Esophagus muscularis mucosa (tissue), 4 donors: ENCODE measurements around the gene CPNE7.

Experiments used
- EP300 ChIP-seq: sonication (generic); formaldehyde crosslinking; IDR thresholded peaks from one replicate; pipeline ENCODE4 v1.6.1; 2017; ENCODE audit warnings: antibody characterized with exemption
- POLR2A ChIP-seq: fragments of 450-650 bp; IDR thresholded peaks from one replicate; pipeline ENCODE4 v1.6.1; 2017; ENCODE audit warnings: antibody characterized with exemption, moderate library complexity, mild to moderate bottlenecking, low read depth
- POLR2AphosphoS5 ChIP-seq, 2 donors: sonication (generic); formaldehyde crosslinking; IDR thresholded peaks; one replicate each; pipeline ENCODE4 v1.6.1; 2017; ENCODE audit warnings: antibody characterized with exemption in 2 of 2
- TF ChIP-seq, protein P1 (sequence below), 3 experiments: fragments of 200-600 bp in 2 of 3; fragments of 450-650 bp in 1 of 3; sonication (generic) in 2 of 3; IDR thresholded peaks; one replicate each; pipeline ENCODE4 v1.5.1; 2017 to 2019; ENCODE audit warnings: antibody characterized with exemption in 3 of 3, mild to moderate bottlenecking in 2 of 3, moderate library complexity in 1 of 3

DNA sequence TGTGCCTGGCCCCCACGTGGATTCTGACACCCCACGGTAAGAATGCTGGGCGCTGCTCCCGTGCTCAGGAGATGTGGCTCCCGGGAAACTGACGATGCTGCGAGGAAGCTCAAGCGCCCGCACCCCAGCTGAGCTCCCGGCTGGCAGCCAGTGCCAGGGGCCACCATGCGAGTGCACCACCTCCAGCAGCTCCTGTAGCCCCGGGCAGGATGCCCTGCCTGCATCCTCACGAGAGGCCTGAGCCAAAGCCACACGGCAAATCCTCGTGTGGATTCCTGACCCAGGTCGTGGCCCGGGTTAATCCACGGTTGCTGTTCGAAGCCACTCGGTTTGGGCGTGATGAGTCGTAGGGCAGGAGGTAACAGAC is 26.3 kb downstream of the CPNE7 start:
- TF ChIP-seq, protein P1, sequence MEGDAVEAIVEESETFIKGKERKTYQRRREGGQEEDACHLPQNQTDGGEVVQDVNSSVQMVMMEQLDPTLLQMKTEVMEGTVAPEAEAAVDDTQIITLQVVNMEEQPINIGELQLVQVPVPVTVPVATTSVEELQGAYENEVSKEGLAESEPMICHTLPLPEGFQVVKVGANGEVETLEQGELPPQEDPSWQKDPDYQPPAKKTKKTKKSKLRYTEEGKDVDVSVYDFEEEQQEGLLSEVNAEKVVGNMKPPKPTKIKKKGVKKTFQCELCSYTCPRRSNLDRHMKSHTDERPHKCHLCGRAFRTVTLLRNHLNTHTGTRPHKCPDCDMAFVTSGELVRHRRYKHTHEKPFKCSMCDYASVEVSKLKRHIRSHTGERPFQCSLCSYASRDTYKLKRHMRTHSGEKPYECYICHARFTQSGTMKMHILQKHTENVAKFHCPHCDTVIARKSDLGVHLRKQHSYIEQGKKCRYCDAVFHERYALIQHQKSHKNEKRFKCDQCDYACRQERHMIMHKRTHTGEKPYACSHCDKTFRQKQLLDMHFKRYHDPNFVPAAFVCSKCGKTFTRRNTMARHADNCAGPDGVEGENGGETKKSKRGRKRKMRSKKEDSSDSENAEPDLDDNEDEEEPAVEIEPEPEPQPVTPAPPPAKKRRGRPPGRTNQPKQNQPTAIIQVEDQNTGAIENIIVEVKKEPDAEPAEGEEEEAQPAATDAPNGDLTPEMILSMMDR (IDR thresholded peaks at IDR 0.05) = no peak
- TF ChIP-seq EP300 = no peak
- no peak for TF ChIP-seq POLR2A
- TF ChIP-seq POLR2AphosphoS5 (IDR thresholded peaks at IDR 0.05) = no peak
